Measurements from ENCODE around the gene IRX4.

IRX4 gene

DNA sequence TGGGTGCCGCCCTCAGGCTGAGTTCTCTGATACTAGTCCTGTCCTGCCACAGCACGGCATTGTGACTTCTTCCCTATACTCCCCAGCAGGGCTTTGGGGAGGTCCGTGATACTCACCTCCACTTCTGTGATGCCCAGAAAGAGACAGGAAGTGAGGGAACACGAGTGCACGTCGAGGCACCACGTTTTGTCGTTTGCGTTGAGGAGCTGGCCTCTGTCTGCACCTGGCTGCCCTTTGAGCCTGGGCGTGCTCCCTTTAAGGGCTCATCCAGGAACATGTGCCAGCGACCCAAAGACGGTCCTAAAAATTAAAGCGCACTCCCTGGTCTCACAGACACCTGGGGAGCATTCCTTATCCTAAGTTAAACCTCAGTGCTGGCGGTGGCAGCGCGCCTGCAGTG, 8.7 kb upstream of the IRX4 start:
- no peak for DNase-seq (ENCODE audit: low read depth)

DNA sequence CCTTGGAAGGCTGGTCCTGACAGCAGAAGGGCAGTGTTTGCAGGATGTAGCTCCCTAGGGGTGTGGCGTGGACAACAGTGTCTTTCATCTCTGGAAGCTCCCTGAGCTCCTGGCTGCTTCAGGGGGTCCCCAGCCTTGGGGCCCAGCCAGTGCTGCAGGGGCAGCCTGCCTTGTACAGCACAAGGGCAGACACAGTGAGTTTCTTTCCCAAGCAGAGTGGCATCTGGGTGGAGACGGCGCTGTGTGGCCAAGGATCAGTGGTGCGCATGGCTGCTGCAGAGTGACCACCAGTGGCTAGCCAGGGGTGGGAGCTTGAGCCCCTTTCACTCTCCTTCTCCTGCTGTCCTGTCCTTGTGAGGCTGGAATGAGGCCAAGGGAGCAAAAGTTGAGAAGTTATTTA, 7.6 kb upstream of the IRX4 start:
- DNase-seq (ENCODE audit: low read depth), result no peak

DNA sequence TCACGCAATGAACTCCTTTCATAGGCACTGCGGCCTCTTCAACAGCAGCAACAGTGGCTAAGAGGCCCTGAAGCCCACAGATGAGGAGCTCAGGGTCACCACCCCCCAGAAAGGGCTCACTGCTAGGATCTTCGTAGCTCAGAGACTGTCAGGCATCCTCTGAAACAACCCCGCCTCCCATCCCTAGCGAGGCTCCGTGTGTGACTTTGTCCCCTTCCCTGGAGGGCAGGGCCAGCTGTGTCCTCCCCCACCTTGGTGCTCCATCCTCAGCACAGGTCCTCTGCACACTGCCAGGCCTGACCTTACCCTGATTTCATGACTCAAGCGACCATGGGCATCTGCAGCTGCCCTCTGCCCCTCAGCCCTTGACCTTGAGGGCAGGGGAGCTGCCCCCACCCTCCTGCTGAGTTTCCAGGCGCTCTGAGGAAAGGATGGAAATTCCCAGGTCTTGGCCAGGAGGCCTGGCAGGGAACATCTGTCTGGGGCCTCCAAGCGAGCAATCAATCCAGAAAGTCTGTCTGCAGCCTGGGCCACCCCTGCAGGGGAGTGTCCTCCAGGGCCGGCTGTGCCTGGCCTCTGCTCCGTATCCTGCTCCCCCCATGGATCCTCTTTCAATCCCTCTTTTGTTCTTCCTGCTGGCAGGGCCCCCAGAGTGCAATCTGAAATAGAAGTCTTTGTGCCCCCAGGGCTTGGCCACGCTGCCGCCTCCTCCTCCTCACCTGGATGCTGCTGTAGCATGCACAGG, 6.8 kb upstream of the IRX4 start:
- no peak for DNase-seq (ENCODE audit: low read depth)

DNA sequence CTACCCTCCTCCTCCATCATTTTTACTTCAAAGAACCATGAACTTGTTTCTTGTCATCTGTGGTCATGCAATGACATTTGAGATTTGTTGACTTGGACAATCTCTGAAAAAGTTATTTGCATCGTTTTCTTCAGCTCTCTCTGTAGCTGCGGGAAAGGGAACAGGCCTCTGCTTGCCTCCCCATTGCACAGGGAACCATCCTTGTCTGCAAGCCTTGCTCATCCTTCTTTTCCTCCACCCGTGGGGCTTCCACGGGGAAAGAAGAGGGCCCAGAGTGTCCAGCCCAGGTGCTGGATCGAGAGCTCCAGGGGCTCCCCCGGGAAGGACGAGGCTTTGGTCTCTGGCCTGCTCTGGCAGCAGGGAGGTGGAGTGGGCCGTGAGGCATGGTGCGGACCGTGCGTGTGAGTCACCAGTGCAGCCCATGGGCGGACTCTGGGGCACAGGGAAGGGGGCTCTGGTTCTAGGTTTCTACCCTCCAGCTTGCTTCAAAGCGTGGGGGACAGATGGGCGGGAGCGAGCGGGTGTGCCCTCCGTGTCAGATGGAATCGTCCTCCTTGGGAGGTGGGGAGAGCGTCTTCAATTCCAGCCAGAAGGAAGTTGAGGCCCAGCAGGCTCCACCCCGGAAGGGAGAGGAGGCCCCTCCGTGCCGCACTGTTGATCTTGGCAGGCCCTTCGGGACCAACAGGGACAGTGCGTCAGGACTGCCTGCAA, 6.0 kb upstream of the IRX4 start:
- no peak for DNase-seq (ENCODE audit: low read depth)

DNA sequence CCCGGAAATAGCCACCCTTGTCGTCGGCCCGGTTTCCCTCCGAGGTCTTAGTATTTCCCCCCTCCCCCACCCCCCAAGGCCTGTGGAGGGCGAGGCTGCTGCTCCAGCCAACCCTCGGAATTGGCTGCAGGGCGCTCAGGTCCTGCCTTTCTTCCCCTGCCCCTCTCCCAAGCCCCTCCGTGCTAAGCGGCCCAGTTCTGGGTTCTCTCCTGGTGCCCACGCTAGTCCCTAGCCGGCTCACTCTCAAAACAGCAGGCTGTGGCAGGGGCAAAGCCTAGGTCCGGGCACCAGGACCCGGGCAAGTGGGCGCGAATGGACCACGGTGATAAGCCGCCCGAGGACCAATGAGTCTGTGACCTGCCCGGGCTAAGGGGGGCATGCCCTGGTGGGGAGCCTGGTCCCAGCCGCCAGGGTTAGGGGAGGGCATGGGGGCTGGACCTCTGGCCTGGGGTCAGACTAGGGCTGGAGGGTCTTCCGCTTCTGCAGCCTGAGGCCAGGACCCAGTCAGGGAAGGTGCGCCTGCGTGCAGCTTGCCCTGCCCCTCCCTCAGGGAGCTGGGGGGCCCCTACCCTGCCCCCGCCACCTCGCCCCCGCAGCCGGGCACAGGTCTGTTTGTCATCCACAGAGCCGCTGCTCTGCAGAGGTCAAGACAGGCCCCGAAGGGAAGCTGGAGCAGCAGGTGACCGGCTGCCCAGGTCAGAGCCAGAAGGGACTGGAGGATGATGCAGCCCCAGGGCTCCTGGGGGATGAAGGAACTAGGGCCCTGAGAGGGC, 5.0 kb upstream of the IRX4 start:
- no peak for DNase-seq (ENCODE audit: low read depth)

DNA sequence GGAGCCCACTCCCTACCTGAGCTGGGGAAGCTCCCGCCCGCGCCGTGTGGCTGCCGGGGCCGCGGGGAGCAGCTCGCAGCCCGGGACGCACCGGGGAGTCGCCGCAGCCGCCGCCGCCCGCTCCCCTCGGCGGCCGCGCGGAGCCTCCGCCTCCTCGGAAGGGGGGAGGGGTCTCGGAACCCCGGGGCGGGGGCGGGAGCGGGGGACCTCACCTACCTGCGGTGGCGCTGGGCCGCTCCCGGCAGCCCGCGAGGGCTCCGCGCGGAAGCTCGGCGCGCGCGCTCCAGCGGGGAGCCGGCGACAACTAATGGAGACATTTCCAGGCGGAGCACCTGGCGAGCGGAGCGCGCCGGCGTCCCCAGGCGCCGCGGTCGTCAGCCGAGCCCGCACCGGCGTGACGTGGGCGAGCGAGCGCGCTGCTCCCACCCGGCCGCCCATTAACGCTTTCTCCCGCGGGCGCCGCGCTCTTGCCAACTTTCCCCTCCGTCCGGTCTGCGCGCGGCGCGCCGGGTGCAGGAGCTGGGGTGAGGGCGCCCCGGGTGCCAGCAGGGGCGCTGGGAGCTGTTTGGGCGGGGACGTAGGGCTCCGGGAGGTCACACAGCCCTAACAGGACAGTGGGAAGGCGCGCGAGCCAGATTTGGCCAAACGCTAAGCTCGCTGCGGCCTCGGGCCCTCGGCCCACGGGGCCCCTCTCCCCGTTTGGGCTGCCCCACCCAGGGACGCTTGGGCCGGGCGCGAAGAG, 4.3 kb upstream of the IRX4 start:
- DNase-seq (ENCODE audit: low read depth), result no peak

DNA sequence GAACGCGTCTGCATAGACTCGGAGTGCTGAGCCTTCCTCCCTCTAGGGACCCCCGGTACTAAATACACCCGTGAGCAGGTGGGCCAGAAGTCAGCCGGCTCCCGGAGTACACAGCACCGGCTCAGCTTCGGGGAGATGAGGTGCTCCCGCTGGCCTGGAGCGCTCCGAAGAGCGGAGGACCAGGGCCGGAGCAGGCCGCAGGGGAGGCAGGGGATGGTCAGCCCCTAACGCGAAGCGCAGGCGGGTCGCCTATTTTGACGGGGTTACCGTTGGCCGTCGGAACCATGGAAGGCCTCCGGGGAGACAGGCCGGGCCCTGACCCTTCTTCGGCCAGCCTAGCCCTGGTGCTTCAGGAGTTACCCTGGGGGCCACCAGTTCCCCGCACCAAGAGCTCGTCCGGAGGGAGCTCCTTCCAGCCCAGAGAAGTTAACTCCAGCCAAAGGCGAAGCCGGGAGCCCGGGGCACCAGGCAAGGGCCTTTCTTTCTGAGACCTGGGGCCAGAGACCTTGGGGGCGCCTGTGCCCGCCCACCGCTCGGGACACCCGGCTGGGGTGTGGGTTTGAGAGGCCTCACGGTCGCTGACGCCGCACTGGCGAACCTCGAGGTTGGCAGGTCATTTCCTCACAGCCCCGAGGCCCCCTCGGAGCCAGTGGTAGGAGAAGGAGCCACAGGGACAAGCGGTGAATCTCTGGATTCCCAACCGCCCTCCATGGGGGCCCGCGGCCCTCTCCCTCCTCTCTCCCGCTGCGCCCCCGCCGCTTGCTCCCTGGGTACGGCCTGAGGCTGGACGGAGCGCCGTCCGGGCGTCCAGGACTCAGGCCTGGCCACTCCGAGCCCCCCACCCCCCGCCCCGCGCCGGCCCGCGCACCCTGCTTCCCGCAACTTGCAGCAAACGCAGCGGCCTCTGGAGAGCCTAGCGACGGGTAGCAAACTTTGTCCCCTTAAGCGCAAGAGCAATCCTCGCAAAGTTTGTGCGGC, 3.4 kb upstream of the IRX4 start:
- no peak for DNase-seq (ENCODE audit: low read depth)

DNA sequence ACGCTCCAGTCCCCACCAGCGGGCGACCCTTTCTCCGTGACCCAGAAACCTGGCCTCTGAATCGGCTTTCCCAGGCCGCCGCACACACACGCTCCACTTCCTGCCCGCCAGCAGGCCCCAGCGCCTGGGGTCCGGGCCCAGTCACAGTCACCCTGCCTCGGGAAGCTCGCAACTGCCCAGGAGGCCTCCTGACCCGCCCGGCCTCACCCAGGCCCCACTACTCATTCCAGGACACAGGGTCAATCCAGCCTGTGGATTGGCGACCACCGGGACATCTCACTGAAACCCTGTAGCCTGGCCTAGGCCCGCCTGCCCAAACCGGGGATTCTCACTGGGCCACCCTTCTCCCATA, 2.7 kb upstream of the IRX4 start:
- no peak for DNase-seq (ENCODE audit: low read depth)

DNA sequence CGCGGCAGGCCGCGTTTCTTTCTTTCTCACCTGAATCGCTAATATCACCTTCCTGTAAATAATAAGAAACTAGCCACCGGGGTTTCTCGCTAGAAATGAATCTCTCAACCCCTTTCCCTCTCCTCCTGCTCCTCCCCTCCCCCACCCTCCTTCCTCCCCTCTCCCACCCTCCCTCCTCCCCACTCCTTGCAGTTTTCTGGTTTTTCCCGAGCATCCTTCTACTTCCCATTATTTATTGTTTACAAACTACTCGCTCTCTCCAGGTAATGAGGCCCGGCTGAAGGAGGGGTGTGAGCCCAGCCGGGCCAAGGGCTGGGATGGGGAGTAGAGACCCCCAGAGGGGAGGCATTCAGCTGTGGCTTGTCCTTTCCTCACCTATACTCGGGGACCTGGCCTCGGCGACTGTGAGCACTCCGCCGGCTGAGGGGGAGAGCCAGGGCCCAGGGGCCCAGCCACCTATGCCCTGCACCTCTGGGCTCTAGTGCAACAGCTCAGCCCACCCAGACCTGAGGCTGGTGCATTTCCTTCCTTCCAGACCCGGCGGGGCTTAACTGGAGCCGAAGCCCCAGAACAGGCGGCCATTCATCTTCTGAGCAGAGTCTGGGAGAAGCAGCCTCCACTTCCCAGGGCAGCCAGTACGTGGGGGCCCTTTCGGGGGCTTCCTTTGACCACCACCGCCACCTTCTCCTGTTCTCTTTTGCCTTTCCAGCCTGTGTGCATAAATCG, 2.1 kb upstream of the IRX4 start:
- DNase-seq (ENCODE audit: low read depth), result no peak

DNA sequence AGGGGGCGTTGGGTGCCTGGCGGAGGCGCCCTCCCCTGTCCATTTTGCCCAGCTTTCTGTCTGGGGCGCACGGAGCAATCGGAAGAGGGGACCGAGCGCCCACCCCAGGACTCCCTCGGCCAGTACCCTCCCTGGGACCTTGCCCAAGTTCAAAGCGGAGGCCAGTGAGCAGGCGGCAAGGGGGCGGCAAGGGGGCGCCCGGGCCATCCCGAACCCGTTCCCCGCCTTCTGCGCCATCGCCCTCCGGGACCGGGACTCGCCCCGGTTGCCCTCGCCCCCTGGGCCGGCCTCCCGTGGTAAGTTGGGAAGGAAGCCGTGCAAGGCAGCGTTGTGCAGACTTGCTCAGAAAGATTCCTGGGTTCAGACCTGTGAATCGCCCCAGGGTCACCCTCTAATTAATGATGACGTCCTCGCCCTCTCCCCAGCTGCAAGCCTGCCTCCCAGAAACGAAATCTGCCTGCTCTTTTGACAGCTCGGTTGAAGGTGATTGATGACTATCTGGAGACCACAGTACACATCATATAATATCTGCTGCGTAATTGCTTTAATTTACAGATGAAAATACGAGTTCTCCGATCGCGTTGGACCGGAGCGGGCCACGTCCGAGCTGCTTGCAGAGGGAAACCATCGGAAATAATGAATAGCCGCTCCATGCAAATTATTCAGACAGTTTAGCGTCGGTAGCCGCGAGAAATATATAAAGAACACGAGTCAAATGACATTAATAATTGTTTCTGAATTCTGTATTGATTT, 1.4 kb upstream of the IRX4 start:
- DNase-seq (ENCODE audit: low read depth), result no peak

DNA sequence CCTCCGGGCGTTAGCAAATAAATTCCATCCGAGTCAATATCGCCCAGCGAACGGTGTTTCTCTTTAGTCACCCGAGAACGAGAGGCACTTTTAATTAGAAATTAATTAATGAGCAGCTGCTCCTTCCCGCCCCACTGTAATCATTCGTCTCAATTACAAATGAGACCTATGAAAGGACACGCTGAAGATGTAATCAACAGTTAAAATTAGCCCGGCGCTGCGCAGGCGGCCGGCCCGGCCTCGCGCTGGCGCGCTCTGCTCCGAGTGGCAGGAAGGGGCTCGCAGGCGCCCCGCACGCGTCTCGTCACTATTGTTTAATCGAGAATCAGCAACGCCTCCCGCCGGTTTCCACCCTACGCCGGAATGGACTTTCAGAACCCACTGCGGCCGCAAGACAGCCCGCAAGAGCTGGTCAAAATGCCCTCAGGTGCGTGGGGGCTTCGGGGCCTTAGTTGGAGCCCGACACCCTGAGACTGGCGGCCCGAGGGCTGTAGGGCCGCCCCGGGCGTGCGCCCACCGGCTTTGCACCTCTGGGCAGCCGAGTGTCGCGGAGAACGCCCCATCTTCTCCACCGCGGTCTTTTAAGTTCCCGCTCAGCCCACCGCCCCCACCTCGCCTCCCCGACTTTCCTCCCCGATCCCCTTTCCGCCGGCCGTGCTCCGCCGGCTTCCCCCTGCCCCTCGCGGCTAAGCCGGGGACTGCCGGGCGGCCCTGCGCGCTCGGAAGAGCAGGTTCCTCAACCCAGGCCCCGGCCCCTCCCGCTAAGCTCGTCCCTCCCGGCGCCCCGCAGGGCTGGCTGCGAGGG, 597 bp upstream of the IRX4 start:
- DNase-seq (ENCODE audit: low read depth), result no peak

DNA sequence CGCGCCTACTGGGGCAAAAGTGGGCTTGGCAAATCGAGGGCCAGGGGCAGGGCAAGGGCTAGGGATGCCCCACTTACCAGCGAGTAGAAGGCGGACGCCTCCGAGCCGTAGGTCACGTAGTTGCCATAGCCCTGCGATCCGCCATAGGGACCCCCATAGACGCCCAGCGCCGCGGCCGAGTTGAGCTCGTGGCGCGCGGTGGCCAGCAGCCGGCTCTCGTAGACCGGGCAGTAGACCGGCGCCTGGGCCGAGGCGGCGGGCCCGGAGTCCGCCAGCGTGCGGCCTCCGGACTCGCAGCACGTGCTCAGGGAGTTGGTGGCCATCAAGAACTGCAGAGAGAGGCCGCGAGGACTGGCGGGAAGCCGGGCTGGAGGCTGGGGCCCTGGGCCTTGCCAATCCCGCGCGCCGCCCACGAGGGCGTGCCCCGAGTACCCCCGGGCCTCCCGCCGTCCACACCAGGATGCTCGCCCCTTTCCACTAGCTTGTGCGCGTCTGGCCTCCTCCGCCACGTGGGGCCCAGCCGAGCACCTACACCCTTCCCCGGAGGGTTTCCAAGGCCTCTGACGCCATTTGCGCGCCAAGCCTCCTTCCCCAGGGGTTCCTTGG, 891 bp downstream of the IRX4 start:
- no peak for DNase-seq (ENCODE audit: low read depth)

DNA sequence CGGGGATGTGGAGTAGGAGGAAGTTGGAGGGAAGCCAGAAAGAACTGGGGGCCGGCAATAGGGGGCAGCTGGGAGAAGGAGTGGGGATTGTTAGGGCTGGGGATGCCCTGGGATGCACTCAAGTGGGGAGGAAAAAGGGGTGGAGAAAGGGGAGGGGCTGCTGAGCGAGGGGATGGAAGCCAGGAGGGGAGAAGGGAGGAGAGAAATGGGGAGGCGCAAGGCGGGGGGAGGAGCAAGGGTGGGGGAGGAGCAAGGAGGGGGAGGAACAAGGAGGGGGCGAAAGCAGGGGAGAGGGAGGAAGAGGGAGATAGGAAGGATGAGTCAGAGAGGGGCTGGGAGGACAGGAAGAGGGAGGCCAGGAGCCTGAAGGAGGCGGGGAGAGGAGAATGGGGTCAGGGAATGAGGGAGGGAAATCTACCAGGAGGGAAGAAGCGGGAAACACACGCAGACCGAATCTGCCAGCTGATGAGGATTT, 1.6 kb downstream of the IRX4 start:
- no peak for DNase-seq (ENCODE audit: low read depth)

DNA sequence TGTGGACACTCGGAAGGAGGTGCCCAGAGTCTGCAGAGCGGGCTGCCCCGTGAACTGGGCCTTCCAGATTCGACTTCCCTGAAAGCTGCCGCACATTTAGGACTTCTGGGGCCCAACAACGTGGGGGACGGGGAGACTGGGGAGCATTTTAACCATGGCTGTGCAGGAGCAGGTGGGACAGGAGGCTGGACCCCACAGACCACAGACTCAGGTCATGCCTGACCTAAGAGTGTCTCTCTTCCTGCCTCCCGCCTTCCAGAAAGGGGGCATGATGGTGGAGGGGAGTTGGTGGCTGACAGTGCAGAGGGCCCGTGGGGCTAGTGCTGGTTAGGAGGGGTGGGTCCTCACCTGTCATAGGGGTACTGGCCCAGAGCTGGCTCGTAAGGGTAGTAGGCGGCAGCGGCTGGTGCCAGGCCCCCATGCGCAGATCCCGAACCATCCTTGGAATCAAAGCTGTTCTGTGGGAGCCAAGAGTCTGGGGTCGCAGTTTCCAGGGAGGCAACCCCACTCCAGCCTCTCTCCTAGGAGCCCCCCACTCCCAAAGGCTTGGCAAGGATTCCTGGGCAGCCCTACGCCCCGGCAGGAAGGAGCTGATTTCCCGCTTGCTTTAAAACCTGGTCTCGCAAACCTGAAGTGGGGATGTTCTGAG, 2.2 kb downstream of the IRX4 start:
- no peak for DNase-seq (ENCODE audit: low read depth)

DNA sequence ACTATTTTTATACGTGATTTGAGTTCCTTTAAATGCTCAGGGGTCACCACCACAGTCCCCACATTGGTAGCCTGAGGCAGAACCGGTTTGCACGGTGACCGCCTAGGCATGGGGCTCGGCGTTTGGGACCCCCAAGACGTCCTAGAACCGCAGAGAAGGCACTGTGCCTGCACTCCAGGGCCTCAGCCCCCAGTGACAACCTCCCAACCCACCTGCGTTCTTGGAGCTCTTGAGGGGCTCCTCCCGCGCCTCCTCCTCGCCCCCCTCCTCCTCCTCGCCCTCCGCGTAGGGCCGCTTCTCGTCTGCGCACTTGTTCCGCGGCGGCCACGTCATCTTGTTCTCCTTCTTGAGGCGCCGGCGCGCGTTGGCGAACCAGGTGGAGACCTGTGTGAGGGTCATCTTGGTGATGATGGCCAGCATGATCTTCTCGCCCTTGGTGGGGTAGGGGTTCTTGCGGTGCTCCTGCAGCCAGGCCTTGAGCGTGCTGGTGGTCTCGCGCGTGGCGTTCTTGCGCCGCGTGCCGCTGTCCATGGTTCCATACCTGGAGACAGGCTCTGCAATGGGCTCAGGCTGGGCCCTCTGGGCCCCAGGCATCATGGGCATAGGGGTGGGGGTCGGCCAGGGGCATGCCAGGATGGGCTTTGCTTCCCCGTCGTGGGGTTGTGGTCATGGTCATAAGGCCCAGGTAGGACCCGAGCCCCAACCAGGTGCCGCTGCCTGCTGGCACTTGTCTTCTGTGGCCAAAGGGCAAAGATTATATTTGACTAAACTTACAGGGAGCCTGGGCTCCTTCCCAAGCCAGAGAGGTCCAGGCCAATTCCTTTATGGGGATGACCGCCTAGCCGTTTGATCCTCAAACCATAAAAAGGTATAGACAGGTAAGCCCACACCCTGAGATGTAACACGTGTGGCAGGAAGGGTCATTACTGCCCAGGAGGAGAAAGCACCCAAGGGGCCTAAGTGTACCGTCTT, 3.1 kb downstream of the IRX4 start:
- DNase-seq (ENCODE audit: low read depth), result no peak

DNA sequence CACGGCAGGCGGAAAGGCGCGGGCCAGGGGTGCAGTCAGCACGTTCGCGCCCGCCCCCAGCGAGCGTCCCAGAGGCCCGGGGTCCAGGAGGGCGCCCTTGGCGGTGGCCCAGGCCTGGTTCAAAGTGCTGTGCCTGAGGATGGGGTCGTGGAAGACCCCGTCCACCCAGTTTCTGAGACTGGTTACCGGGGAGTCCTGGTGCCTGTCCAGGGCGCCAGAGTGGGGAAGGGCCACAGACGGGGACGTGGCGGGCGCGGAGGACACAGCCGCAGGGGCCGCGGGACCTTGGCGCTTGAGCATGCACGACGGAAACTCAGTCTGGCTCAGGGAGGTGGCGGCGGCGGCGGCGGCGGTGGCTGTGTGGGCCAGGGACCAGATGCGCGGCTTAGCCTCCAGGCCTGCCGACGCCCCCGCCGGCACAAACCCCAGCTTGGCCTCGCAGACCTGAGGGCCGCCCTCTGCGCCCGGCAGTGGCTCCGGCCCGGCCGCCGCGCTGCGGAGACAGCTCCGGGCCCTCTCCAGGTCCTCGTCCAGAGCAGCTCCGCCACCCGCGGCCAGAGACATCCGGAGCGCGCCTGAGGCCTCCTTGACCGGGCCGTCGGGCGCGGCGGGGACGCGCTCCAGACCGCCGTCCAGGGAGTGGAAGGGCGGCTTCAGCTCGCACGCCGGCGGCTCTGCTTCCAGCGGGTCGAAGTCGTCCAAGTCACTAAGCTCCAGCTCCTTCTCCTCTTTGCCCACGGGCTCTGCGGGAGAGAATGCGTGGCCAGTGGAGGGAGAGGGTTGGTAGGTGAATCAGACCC, 4.5 kb downstream of the IRX4 start:
- no peak for DNase-seq (ENCODE audit: low read depth)
